Measurements from ENCODE around the gene CDK14.

- no peak for TF ChIP-seq CTCF (IDR thresholded peaks at IDR 0.05)
- TF ChIP-seq POLR2A (IDR thresholded peaks at IDR 0.05): no peak
- TF ChIP-seq POLR2AphosphoS5 (IDR thresholded peaks at IDR 0.05): no peak
Measured at GRCh38 chr7:91033574-91033973, 437.5 kb downstream of the CDK14 start.
